WTC11 (cell line): ENCODE results near the gene TMEM14A. TPM values are rescaled to one million over a fixed set of nuclear protein-coding genes. Genes with fewer than 3 reads are reported as not detected.

Source experiments
- ATAC-seq: fragments of 200-7000 bp; cut with Tn5 transposase; 2 replicates; pipeline ENCODE4 v1.10.0; 2021; ENCODE audit warnings: mild to moderate bottlenecking, moderate library complexity
- CTCF ChIA-PET: fragments of 300-600 bp; sonication (Branson Sonifier 250); formaldehyde crosslinking; loops from one replicate; lab custom pipeline; 2021; ENCODE audit warnings: antibody characterized with exemption; lab: Charles Lee
- POLR2A ChIA-PET: fragments of 350-600 bp; sonication (Branson Sonifier 250); formaldehyde crosslinking; loops from one replicate; lab custom pipeline; 2021; ENCODE audit warnings: antibody characterized with exemption; lab: Charles Lee
- DNase-seq: peaks from one replicate; pipeline ENCODE4 v3.0.0; 2021; ENCODE audit warnings: low spot score
- H3K27ac Mint-ChIP-seq: 2 replicates; pipeline ENCODE4 v1.8.0; 2021; ENCODE audit warnings: mixed read lengths
- H3K27me3 Mint-ChIP-seq: 2 replicates; pipeline ENCODE4 v1.8.0; 2021; ENCODE audit warnings: low read depth, mild to moderate bottlenecking, moderate library complexity, mixed read lengths
- H3K36me3 Mint-ChIP-seq: 2 replicates; pipeline ENCODE4 v1.8.0; 2021; ENCODE audit warnings: mixed read lengths
- H3K4me1 Mint-ChIP-seq: 2 replicates; pipeline ENCODE4 v1.8.0; 2022; ENCODE audit warnings: mixed read lengths
- H3K4me3 Mint-ChIP-seq: 2 replicates; pipeline ENCODE4 v1.8.0; 2021; ENCODE audit warnings: mild to moderate bottlenecking, moderate library complexity, mixed read lengths
- H3K9me3 Mint-ChIP-seq: 2 replicates; pipeline ENCODE4 v1.8.0; 2021; ENCODE audit warnings: mixed read lengths
- CBFB ChIP-seq: sonication (generic); formaldehyde crosslinking; IDR thresholded peaks from 2 replicates; pipeline ENCODE4 v1.8.1; 2022; ENCODE audit warnings: mild to moderate bottlenecking, low read depth, missing genetic modification reagents
- ELF4 ChIP-seq: sonication (generic); formaldehyde crosslinking; IDR thresholded peaks from 2 replicates; pipeline ENCODE4 v1.8.1; 2022; ENCODE audit warnings: low read depth, mild to moderate bottlenecking, moderate library complexity, missing genetic modification reagents
- GTF2I ChIP-seq: fragments of 250-450 bp; sonication (Bioruptor Pico); conservative IDR thresholded peaks from 2 replicates; pipeline ENCODE4 v1.4.0; 2021; ENCODE audit warnings: mild to moderate bottlenecking
- IRF2 ChIP-seq: sonication (generic); formaldehyde crosslinking; IDR thresholded peaks from 2 replicates; pipeline ENCODE4 v1.8.0; 2022; ENCODE audit warnings: low read depth, missing genetic modification reagents, borderline replicate concordance
- NR2C2 ChIP-seq: sonication (generic); formaldehyde crosslinking; IDR thresholded peaks from 2 replicates; pipeline ENCODE4 v1.8.0; 2022; ENCODE audit warnings: mild to moderate bottlenecking, missing genetic modification reagents
- NR3C1 ChIP-seq: sonication (generic); formaldehyde crosslinking; conservative IDR thresholded peaks from 2 replicates; pipeline ENCODE4 v1.8.1; 2023; ENCODE audit warnings: low read depth, mild to moderate bottlenecking, missing genetic modification reagents
- PRRX2 ChIP-seq: fragments of 250-450 bp; sonication (Bioruptor Pico); IDR thresholded peaks from 2 replicates; pipeline ENCODE4 v1.8.0; 2021; ENCODE audit warnings: mild to moderate bottlenecking
- SMAD3 ChIP-seq: sonication (generic); formaldehyde crosslinking; IDR thresholded peaks from 2 replicates; pipeline ENCODE4 v1.8.0; 2022; ENCODE audit warnings: missing genetic modification reagents, mild to moderate bottlenecking, borderline replicate concordance
- SOX15 ChIP-seq: fragments of 250-450 bp; sonication (Bioruptor Pico); IDR thresholded peaks from 2 replicates; pipeline ENCODE4 v1.9.0; 2021; ENCODE audit warnings: mild to moderate bottlenecking
- SP1 ChIP-seq: sonication (generic); formaldehyde crosslinking; conservative IDR thresholded peaks from 2 replicates; pipeline ENCODE4 v1.8.1; 2022; ENCODE audit warnings: missing genetic modification reagents
- TCF7 ChIP-seq: sonication (generic); formaldehyde crosslinking; IDR thresholded peaks from 2 replicates; pipeline ENCODE4 v1.8.0; 2022; ENCODE audit warnings: mild to moderate bottlenecking, low read depth, missing genetic modification reagents, moderate library complexity
- TP53 ChIP-seq: sonication (generic); formaldehyde crosslinking; IDR thresholded peaks from 2 replicates; pipeline ENCODE4 v1.8.1; 2023; ENCODE audit warnings: mild to moderate bottlenecking, missing genetic modification reagents
- ZNF423 ChIP-seq: fragments of 250-450 bp; sonication (Bioruptor Pico); IDR thresholded peaks from 2 replicates; pipeline ENCODE4 v2.1.2; 2022; ENCODE audit warnings: mild to moderate bottlenecking, moderate library complexity
- total RNA-seq: library from RNA; stranded (reverse); gene quantifications from 3 replicates; pipeline ENCODE4 v1.2.3, GENCODE V29; 2021
- TF ChIP-seq, protein P1 (sequence below): sonication (generic); formaldehyde crosslinking; IDR thresholded peaks from 2 replicates; pipeline ENCODE4 v1.8.1; 2023; ENCODE audit warnings: mild to moderate bottlenecking, missing genetic modification reagents
- TF ChIP-seq, protein P2 (sequence below): sonication (generic); formaldehyde crosslinking; IDR thresholded peaks from 2 replicates; pipeline ENCODE4 v1.8.1; 2023; ENCODE audit warnings: mild to moderate bottlenecking, missing genetic modification reagents, moderate library complexity
- TF ChIP-seq, protein P3 (sequence below): fragments of 200-600 bp; IDR thresholded peaks from 2 replicates; pipeline ENCODE4 v1.8.0; 2022; ENCODE audit warnings: antibody characterized with exemption
- TF ChIP-seq, protein P4 (sequence below): sonication (generic); formaldehyde crosslinking; conservative IDR thresholded peaks from 2 replicates; pipeline ENCODE4 v1.8.1; 2023; ENCODE audit warnings: mild to moderate bottlenecking, low read depth, missing genetic modification reagents, moderate library complexity
- TF ChIP-seq, protein P5 (sequence below): sonication (generic); formaldehyde crosslinking; IDR thresholded peaks from 2 replicates; pipeline ENCODE4 v1.8.1; 2022; ENCODE audit warnings: low read depth, mild to moderate bottlenecking, moderate library complexity, missing genetic modification reagents, borderline replicate concordance
- TF ChIP-seq, protein P6 (sequence below): sonication (generic); formaldehyde crosslinking; IDR thresholded peaks from 2 replicates; pipeline ENCODE4 v1.8.1; 2022; ENCODE audit warnings: mild to moderate bottlenecking, moderate library complexity, missing genetic modification reagents
- TF ChIP-seq, protein P7 (sequence below): sonication (generic); formaldehyde crosslinking; IDR thresholded peaks from 2 replicates; pipeline ENCODE4 v1.8.0; 2023; ENCODE audit warnings: missing genetic modification reagents

Gene TMEM14A
- total RNA-seq, 1 experiment from 2014 or later, result 8.7 TPM

DNA sequence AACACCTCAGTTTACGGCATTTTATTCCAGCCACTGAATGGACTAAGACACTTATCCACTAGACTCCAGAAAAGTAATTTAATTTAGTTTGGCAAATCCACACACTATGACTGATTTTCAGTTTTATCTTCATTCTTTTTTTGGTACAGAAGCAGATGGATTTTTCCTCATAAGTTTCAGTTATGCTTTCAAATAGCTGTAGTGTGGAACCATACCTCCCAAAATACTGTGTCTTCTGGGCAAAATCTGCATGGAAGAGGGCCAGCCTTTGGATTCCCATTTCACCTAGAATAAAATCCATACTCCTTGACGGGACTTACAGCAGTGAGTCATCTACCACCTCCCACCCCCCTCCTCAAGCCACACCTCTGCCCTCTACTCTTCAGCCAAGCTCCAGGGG, 49.4 kb downstream of the TMEM14A start (continued):
- TF ChIP-seq IRF2 (CRISPR knock-in tag), result no peak
- TF ChIP-seq SOX15, result no peak
- TF ChIP-seq, protein P1, sequence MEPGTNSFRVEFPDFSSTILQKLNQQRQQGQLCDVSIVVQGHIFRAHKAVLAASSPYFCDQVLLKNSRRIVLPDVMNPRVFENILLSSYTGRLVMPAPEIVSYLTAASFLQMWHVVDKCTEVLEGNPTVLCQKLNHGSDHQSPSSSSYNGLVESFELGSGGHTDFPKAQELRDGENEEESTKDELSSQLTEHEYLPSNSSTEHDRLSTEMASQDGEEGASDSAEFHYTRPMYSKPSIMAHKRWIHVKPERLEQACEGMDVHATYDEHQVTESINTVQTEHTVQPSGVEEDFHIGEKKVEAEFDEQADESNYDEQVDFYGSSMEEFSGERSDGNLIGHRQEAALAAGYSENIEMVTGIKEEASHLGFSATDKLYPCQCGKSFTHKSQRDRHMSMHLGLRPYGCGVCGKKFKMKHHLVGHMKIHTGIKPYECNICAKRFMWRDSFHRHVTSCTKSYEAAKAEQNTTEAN (CRISPR knock-in tag), result no peak
- TF ChIP-seq TCF7 (CRISPR knock-in tag), result no peak
- TF ChIP-seq ELF4 (CRISPR knock-in tag), result no peak
- no peak for TF ChIP-seq TP53
- TF ChIP-seq CBFB (CRISPR knock-in tag), result no peak
- TF ChIP-seq, protein P2, sequence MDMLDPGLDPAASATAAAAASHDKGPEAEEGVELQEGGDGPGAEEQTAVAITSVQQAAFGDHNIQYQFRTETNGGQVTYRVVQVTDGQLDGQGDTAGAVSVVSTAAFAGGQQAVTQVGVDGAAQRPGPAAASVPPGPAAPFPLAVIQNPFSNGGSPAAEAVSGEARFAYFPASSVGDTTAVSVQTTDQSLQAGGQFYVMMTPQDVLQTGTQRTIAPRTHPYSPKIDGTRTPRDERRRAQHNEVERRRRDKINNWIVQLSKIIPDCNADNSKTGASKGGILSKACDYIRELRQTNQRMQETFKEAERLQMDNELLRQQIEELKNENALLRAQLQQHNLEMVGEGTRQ (CRISPR knock-in tag), result no peak
- no peak for TF ChIP-seq ZNF423

DNA sequence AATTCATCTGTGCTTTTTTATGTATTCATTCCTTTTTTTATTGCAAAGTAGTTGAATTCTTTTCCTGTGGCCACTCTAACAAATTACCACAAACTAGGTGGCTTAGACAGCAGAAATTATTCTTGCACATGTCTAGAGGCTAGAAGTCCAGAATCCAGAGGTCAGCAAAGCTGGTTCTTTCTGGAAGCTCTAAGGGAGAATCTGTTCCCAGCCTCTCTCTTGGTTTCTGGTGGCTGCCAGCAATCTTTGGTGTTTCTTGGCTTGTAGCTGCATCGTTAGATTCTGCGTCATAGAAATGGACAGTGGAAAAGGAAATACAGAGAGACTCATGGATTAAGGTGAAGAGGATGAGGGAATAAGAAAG, 53.1 kb downstream of the TMEM14A start:
- Mint-ChIP-seq H3K9me3 (no peaks in the 10 kb centered on the region; the same call in 1 of the 2 replicates), H3K27ac (no peak overlapping the region), H3K36me3 (no peaks in the 10 kb centered on the region), H3K4me1 (peaks cover 35% of the 10 kb centered on the region), H3K27me3 (no peaks in the 10 kb centered on the region), H3K4me3 (no peak overlapping the region)
- ChIA-PET CTCF (interaction anchor here (1.0 to 2.6 kb wide), 5 partner anchors 8 to 92 kb away, joined by 3 to 16 read pairs (median 3); partner anchors contain the start of gene GSTA2), POLR2A (interaction anchor here (0.7 kb wide), 1 partner anchor 28 kb away, joined by 3 read pairs; no protein-coding TSS in a partner anchor)
- DNase-seq (no peak), ATAC-seq (no peak)
- TF ChIP-seq, protein P3, sequence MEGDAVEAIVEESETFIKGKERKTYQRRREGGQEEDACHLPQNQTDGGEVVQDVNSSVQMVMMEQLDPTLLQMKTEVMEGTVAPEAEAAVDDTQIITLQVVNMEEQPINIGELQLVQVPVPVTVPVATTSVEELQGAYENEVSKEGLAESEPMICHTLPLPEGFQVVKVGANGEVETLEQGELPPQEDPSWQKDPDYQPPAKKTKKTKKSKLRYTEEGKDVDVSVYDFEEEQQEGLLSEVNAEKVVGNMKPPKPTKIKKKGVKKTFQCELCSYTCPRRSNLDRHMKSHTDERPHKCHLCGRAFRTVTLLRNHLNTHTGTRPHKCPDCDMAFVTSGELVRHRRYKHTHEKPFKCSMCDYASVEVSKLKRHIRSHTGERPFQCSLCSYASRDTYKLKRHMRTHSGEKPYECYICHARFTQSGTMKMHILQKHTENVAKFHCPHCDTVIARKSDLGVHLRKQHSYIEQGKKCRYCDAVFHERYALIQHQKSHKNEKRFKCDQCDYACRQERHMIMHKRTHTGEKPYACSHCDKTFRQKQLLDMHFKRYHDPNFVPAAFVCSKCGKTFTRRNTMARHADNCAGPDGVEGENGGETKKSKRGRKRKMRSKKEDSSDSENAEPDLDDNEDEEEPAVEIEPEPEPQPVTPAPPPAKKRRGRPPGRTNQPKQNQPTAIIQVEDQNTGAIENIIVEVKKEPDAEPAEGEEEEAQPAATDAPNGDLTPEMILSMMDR, result no peak
- TF ChIP-seq, protein P4, sequence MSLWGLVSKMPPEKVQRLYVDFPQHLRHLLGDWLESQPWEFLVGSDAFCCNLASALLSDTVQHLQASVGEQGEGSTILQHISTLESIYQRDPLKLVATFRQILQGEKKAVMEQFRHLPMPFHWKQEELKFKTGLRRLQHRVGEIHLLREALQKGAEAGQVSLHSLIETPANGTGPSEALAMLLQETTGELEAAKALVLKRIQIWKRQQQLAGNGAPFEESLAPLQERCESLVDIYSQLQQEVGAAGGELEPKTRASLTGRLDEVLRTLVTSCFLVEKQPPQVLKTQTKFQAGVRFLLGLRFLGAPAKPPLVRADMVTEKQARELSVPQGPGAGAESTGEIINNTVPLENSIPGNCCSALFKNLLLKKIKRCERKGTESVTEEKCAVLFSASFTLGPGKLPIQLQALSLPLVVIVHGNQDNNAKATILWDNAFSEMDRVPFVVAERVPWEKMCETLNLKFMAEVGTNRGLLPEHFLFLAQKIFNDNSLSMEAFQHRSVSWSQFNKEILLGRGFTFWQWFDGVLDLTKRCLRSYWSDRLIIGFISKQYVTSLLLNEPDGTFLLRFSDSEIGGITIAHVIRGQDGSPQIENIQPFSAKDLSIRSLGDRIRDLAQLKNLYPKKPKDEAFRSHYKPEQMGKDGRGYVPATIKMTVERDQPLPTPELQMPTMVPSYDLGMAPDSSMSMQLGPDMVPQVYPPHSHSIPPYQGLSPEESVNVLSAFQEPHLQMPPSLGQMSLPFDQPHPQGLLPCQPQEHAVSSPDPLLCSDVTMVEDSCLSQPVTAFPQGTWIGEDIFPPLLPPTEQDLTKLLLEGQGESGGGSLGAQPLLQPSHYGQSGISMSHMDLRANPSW (CRISPR knock-in tag), result no peak
- TF ChIP-seq NR2C2 (no peak), GTF2I (no peak), PRRX2 (CRISPR knock-in tag) (no peak), NR3C1 (CRISPR knock-in tag) (no peak), SMAD3 (CRISPR knock-in tag) (no peak), SP1 (CRISPR knock-in tag) (no peak), CBFB (CRISPR knock-in tag) (no peak)
- TF ChIP-seq, protein P5, sequence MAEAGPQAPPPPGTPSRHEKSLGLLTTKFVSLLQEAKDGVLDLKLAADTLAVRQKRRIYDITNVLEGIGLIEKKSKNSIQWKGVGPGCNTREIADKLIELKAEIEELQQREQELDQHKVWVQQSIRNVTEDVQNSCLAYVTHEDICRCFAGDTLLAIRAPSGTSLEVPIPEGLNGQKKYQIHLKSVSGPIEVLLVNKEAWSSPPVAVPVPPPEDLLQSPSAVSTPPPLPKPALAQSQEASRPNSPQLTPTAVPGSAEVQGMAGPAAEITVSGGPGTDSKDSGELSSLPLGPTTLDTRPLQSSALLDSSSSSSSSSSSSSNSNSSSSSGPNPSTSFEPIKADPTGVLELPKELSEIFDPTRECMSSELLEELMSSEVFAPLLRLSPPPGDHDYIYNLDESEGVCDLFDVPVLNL (CRISPR knock-in tag), result no peak
- TF ChIP-seq, protein P6, sequence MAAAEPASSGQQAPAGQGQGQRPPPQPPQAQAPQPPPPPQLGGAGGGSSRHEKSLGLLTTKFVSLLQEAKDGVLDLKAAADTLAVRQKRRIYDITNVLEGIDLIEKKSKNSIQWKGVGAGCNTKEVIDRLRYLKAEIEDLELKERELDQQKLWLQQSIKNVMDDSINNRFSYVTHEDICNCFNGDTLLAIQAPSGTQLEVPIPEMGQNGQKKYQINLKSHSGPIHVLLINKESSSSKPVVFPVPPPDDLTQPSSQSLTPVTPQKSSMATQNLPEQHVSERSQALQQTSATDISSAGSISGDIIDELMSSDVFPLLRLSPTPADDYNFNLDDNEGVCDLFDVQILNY (CRISPR knock-in tag), result no peak
- TF ChIP-seq, protein P7, sequence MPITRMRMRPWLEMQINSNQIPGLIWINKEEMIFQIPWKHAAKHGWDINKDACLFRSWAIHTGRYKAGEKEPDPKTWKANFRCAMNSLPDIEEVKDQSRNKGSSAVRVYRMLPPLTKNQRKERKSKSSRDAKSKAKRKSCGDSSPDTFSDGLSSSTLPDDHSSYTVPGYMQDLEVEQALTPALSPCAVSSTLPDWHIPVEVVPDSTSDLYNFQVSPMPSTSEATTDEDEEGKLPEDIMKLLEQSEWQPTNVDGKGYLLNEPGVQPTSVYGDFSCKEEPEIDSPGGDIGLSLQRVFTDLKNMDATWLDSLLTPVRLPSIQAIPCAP (CRISPR knock-in tag), result no peak
